RCC 7860 (cell line): ENCODE measurements around the gene CCDC74B.
"Not testable (repeated sequence)": the region's sequence is repeated elsewhere in the genome, so short reads cannot be mapped to it uniquely, and the experiment has no call there.

Experiments used
- DNase-seq: peaks from one replicate; pipeline ENCODE4 v3.0.0-alpha.2; 2015; ENCODE audit warnings: low spot score
- FAIRE-seq: peaks from 2 replicates; lab custom pipeline; 2012; peaks lifted over from hg19 to GRCh38; lab: Jason Lieb, UNC

CCDC74B gene

GRCh38 chr2:130151145-130151512, 6.2 kb upstream of the CCDC74B start:
- not testable (repeated sequence) for FAIRE-seq, DNase-seq

- FAIRE-seq (no peak), DNase-seq (no peak)
Observed at GRCh38 chr2:130150181-130151144, 5.6 kb upstream of the CCDC74B start.

GRCh38 chr2:130148515-130148914, 3.6 kb upstream of the CCDC74B start:
- DNase-seq, FAIRE-seq: not testable (repeated sequence)

- not testable (repeated sequence) for FAIRE-seq, DNase-seq
Observed at GRCh38 chr2:130143266-130144039, 1.5 kb downstream of the CCDC74B start.

GRCh38 chr2:130142396-130143265, 2.3 kb downstream of the CCDC74B start:
- FAIRE-seq, DNase-seq: not testable (repeated sequence)

- not testable (repeated sequence) for FAIRE-seq, DNase-seq
Observed at GRCh38 chr2:130141645-130142370, 3.1 kb downstream of the CCDC74B start.

GRCh38 chr2:130141002-130141401, 3.9 kb downstream of the CCDC74B start:
- DNase-seq, FAIRE-seq: not testable (repeated sequence)

- not testable (repeated sequence) for DNase-seq, FAIRE-seq
Observed at GRCh38 chr2:130140516-130140915, 4.4 kb downstream of the CCDC74B start.

- not testable (repeated sequence) for DNase-seq, FAIRE-seq
Observed at GRCh38 chr2:130139331-130140280, 5.3 kb downstream of the CCDC74B start.

- not testable (repeated sequence) for DNase-seq, FAIRE-seq
Observed at GRCh38 chr2:130138841-130139251, 6.1 kb downstream of the CCDC74B start.

- DNase-seq, FAIRE-seq: not testable (repeated sequence)
Observed at GRCh38 chr2:130138326-130138725, 6.6 kb downstream of the CCDC74B start.

- FAIRE-seq, DNase-seq: not testable (repeated sequence)
Observed at GRCh38 chr2:130137118-130137517, 7.8 kb downstream of the CCDC74B start.

GRCh38 chr2:130136546-130136945, 8.4 kb downstream of the CCDC74B start:
- not testable (repeated sequence) for FAIRE-seq

GRCh38 chr2:130135692-130136541, 9.0 kb downstream of the CCDC74B start:
- DNase-seq (no peak), FAIRE-seq (no peak)

More at GRCh38 chr2:130136546-130136945, 8.4 kb downstream of the CCDC74B start:
- not testable (repeated sequence) for DNase-seq

GRCh38 chr2:130129120-130129829, 15.6 kb downstream of the CCDC74B start, which contains the start of gene POTEF:
Gene POTEF, minus strand, starts transcription at chr2:130129222. Its CDS starts 8,707 bp downstream, at chr2:130120515.
- DNase-seq, FAIRE-seq: not testable (repeated sequence)

- DNase-seq, FAIRE-seq: not testable (repeated sequence)
Observed at GRCh38 chr2:130128464-130128863, 16.4 kb downstream of the CCDC74B start.

- not testable (repeated sequence) for FAIRE-seq, DNase-seq
Observed at GRCh38 chr2:130127726-130128125, 17.2 kb downstream of the CCDC74B start.
